Measurements from ENCODE around the gene MOB1A.
"Not testable (repeated sequence)": the region's sequence is repeated elsewhere in the genome, so short reads cannot be mapped to it uniquely, and the experiment has no call there.

The MOB1A gene

GRCh38 chr2:74198461-74199274, 20.0 kb upstream of the MOB1A start, which contains the start of gene MTHFD2:
MTHFD2 (plus strand) TSS chr2:74198615; CDS start chr2:74198642, 27 bp downstream.
- DNase-seq = peak; percentile 89 to 91

- DNase-seq = no peak
Observed at GRCh38 chr2:74198023-74198460, 19.4 kb upstream of the MOB1A start.

GRCh38 chr2:74197049-74197448, 18.4 kb upstream of the MOB1A start:
- DNase-seq = no peak

GRCh38 chr2:74194799-74195198, 16.1 kb upstream of the MOB1A start:
- DNase-seq = no peak

GRCh38 chr2:74191596-74192380, 13.1 kb upstream of the MOB1A start:
- DNase-seq = no peak

- DNase-seq = no peak
Observed at GRCh38 chr2:74188696-74189095, 10.0 kb upstream of the MOB1A start.

GRCh38 chr2:74188018-74188601, 9.4 kb upstream of the MOB1A start:
- DNase-seq = no peak

- DNase-seq = not testable (repeated sequence)
Observed at GRCh38 chr2:74186706-74187105, 8.0 kb upstream of the MOB1A start.

- DNase-seq = peak in 1 of 2 experiments; percentile 23
Observed at GRCh38 chr2:74186038-74186437, 7.4 kb upstream of the MOB1A start.

- no peak for DNase-seq
Observed at GRCh38 chr2:74183878-74184277, 5.2 kb upstream of the MOB1A start.

GRCh38 chr2:74181739-74182138, 3.1 kb upstream of the MOB1A start:
- no peak for DNase-seq

- peak in 1 of 2 experiments; percentile 1 for DNase-seq
Observed at GRCh38 chr2:74179063-74179865, 585 bp upstream of the MOB1A start.

GRCh38 chr2:74177696-74178095, 983 bp downstream of the MOB1A start:
- DNase-seq = no peak

- no peak for DNase-seq
Observed at GRCh38 chr2:74174909-74175308, 3.8 kb downstream of the MOB1A start.

- no peak for DNase-seq
Observed at GRCh38 chr2:74168739-74169138, 9.9 kb downstream of the MOB1A start.

GRCh38 chr2:74164761-74165160, 13.9 kb downstream of the MOB1A start:
- no peak for DNase-seq

GRCh38 chr2:74162951-74163350, 15.7 kb downstream of the MOB1A start:
- DNase-seq = no peak

- DNase-seq = no peak
Observed at GRCh38 chr2:74155830-74156229, 22.8 kb downstream of the MOB1A start.

- DNase-seq = no peak
Observed at GRCh38 chr2:74152954-74153353, 25.7 kb downstream of the MOB1A start.

GRCh38 chr2:74149570-74150319, 28.9 kb downstream of the MOB1A start:
- DNase-seq = no peak

- DNase-seq = no peak
Observed at GRCh38 chr2:74149247-74149525, 29.5 kb downstream of the MOB1A start.
